H1 (cell line): ENCODE data around the gene CPM. TPM values are rescaled to one million over a fixed set of nuclear protein-coding genes. Genes with fewer than 3 reads are reported as not detected.

Source experiments
- CTCF ChIA-PET: fragments of 300-600 bp; sonication (Branson Sonifier 250); formaldehyde crosslinking; loops from one replicate; lab custom pipeline; 2021; ENCODE audit not compliant: partially characterized antibody; lab: Charles Lee
- POLR2A ChIA-PET: fragments of 300-600 bp; sonication (Branson Sonifier 250); formaldehyde crosslinking; loops from one replicate; lab custom pipeline; 2021; ENCODE audit warnings: inconsistent platforms; ENCODE audit not compliant: partially characterized antibody; lab: Charles Lee
- DNase-seq, 2 experiments: peaks; one replicate each; pipeline versions ENCODE4 v3.0.0 to v3.0.0-alpha.2; 2010 to 2022; ENCODE audit warnings: low spot score in 2 of 2, low read depth in 1 of 2, mixed read lengths in 1 of 2
- FAIRE-seq: peaks from 2 replicates; lab custom pipeline; 2011; peaks lifted over from hg19 to GRCh38; lab: Jason Lieb, UNC
- H2AFZ ChIP-seq: 2 replicates; pipeline ENCODE4 v1.8.1; 2012; ENCODE audit warnings: low read length, inconsistent platforms
- H2AK5ac ChIP-seq: 2 replicates; pipeline ENCODE4 v1.6.1; 2013; ENCODE audit warnings: low read depth, low read length
- H2BK120ac ChIP-seq: replicated peaks from 2 replicates; pipeline ENCODE3; 2013; ENCODE audit warnings: low read depth, low read length, inconsistent platforms
- H2BK12ac ChIP-seq: 2 replicates; pipeline ENCODE4 v1.6.1; 2013; ENCODE audit warnings: low read depth, low read length
- H2BK15ac ChIP-seq: 2 replicates; pipeline ENCODE4 v1.6.1; 2013; ENCODE audit warnings: low read length
- H2BK20ac ChIP-seq: 2 replicates; pipeline ENCODE4 v1.6.1; 2013; ENCODE audit warnings: low read length
- H2BK5ac ChIP-seq: 2 replicates; pipeline ENCODE4 v1.6.1; 2013; ENCODE audit warnings: low read depth, low read length
- H3K14ac ChIP-seq: 2 replicates; pipeline ENCODE4 v1.6.1; 2013; ENCODE audit warnings: inconsistent platforms; ENCODE audit not compliant: insufficient read length
- H3K18ac ChIP-seq: 2 replicates; pipeline ENCODE4 v1.6.1; 2013; ENCODE audit warnings: low read length; ENCODE audit errors: extremely low read depth
- H3K23ac ChIP-seq: 2 replicates; pipeline ENCODE4 v1.6.1; 2013; ENCODE audit warnings: inconsistent platforms; ENCODE audit not compliant: insufficient read length
- H3K23me2 ChIP-seq: 2 replicates; pipeline ENCODE4 v1.6.1; 2013; ENCODE audit warnings: low read depth, low read length
- H3K27ac ChIP-seq: 2 replicates; pipeline ENCODE4 v1.6.1; 2011; ENCODE audit warnings: low read depth, low read length, inconsistent platforms
- H3K27me3 ChIP-seq, 4 experiments: replicated peaks in 1 of 4; 1 replicate in 1 of 4; 2 replicates in 3 of 4; pipeline versions ENCODE4 v1.6.1 to v1.8.1; 2011 to 2013; ENCODE audit warnings: low read length in 3 of 4, mild to moderate bottlenecking in 3 of 4, inconsistent platforms in 2 of 4, mixed read lengths in 2 of 4, moderate library complexity in 1 of 4; ENCODE audit not compliant: control insufficient read depth in 3 of 4, insufficient read depth in 3 of 4; ENCODE audit errors: extremely low read depth in 1 of 4
- H3K36me3 ChIP-seq, 4 experiments: 2 replicates each; pipeline versions ENCODE4 v1.6.1 to v1.8.1; 2011 to 2013; ENCODE audit warnings: mild to moderate bottlenecking in 4 of 4, low read length in 3 of 4, moderate library complexity in 2 of 4, control low read depth in 1 of 4, inconsistent platforms in 1 of 4; ENCODE audit not compliant: insufficient read depth in 4 of 4, control insufficient read depth in 2 of 4
- H3K4ac ChIP-seq: replicated peaks from 2 replicates; pipeline ENCODE3; 2013; ENCODE audit warnings: low read length, low read depth, mixed read lengths, inconsistent platforms; ENCODE audit not compliant: insufficient read length
- H3K4me1 ChIP-seq, 4 experiments: replicated peaks in 1 of 4; 1 replicate in 1 of 4; 2 replicates in 3 of 4; pipeline versions ENCODE4 v1.6.1 to v1.8.1; 2011 to 2013; ENCODE audit warnings: low read length in 3 of 4, inconsistent platforms in 2 of 4, mixed read lengths in 1 of 4; ENCODE audit not compliant: insufficient read depth in 4 of 4, control insufficient read depth in 3 of 4
- H3K4me2 ChIP-seq, 2 experiments: 2 replicates each; pipeline versions ENCODE4 v1.6.1 to v1.8.1; 2011 to 2013; ENCODE audit warnings: low read depth in 2 of 2, low read length in 2 of 2, control low read depth in 1 of 2, inconsistent platforms in 1 of 2, mild to moderate bottlenecking in 1 of 2; ENCODE audit not compliant: insufficient read depth in 1 of 2
- H3K4me3 ChIP-seq, 4 experiments: fragments of 200-600, 300-600 bp in 1 of 4; sonication (generic), shearing (Covaris generic), sonication (Bioruptor Twin) in 1 of 4; 2 replicates each; pipeline versions ENCODE4 v1.5.1 to v1.8.1; 2011 to 2016; ENCODE audit warnings: low read length in 4 of 4, low read depth in 3 of 4, control low read depth in 2 of 4, inconsistent platforms in 2 of 4, mild to moderate bottlenecking in 2 of 4, mixed read lengths in 1 of 4, moderate library complexity in 1 of 4; ENCODE audit not compliant: insufficient read depth in 2 of 4; ENCODE audit errors: extremely low read depth in 1 of 4
- H3K56ac ChIP-seq: replicated peaks from 2 replicates; pipeline ENCODE3; 2013; ENCODE audit warnings: low read depth, mild to moderate bottlenecking, mixed read lengths, low read length, inconsistent platforms; ENCODE audit not compliant: insufficient read length
- H3K79me1 ChIP-seq: 2 replicates; pipeline ENCODE4 v1.6.1; 2013; ENCODE audit warnings: low read depth, low read length, control low read depth
- H3K79me2 ChIP-seq, 2 experiments: 2 replicates each; pipeline versions ENCODE4 v1.6.1 to v1.8.1; 2012 to 2013; ENCODE audit warnings: low read length in 2 of 2, mild to moderate bottlenecking in 2 of 2, inconsistent platforms in 1 of 2; ENCODE audit not compliant: insufficient read depth in 2 of 2, control insufficient read depth in 1 of 2
- H3K9ac ChIP-seq, 4 experiments: replicated peaks in 1 of 4; 1 replicate in 1 of 4; 2 replicates in 3 of 4; pipeline versions ENCODE4 v1.6.1 to v1.8.1; 2011 to 2013; ENCODE audit warnings: low read depth in 3 of 4, low read length in 3 of 4, control low read depth in 2 of 4, mild to moderate bottlenecking in 2 of 4, moderate library complexity in 2 of 4, inconsistent platforms in 1 of 4; ENCODE audit errors: extremely low read depth in 1 of 4
- H3K9me3 ChIP-seq, 2 experiments: 2 replicates each; pipeline versions ENCODE4 v1.6.1 to v1.8.1; 2012 to 2013; ENCODE audit warnings: mild to moderate bottlenecking in 2 of 2, moderate library complexity in 2 of 2, control low read depth in 1 of 2, inconsistent platforms in 1 of 2, low read depth in 1 of 2, low read length in 1 of 2, mixed read lengths in 1 of 2; ENCODE audit not compliant: insufficient read depth in 2 of 2
- H4K20me1 ChIP-seq, 2 experiments: replicated peaks in 1 of 2; 2 replicates each; pipeline versions ENCODE3 to v1.8.1; 2011 to 2013; ENCODE audit warnings: inconsistent platforms in 2 of 2, low read length in 2 of 2, mild to moderate bottlenecking in 1 of 2; ENCODE audit not compliant: insufficient read depth in 2 of 2, control insufficient read depth in 1 of 2
- H4K5ac ChIP-seq: 2 replicates; pipeline ENCODE4 v1.6.1; 2013; ENCODE audit warnings: low read length, low read depth, mixed read lengths, inconsistent platforms; ENCODE audit not compliant: insufficient read length
- H4K8ac ChIP-seq: 2 replicates; pipeline ENCODE4 v1.8.0; 2013; ENCODE audit warnings: mild to moderate bottlenecking, moderate library complexity, low read length, inconsistent platforms; ENCODE audit not compliant: insufficient read depth; ENCODE audit errors: extremely low read depth
- H4K91ac ChIP-seq: replicated peaks from 2 replicates; pipeline ENCODE3; 2013; ENCODE audit warnings: low read length, mixed read lengths, inconsistent platforms; ENCODE audit not compliant: insufficient read length
- BRCA1 ChIP-seq: IDR thresholded peaks from 2 replicates; pipeline ENCODE4 v1.6.1; 2012; ENCODE audit warnings: low read depth, low read length, improper control_type of control experiment
- CHD1 ChIP-seq: IDR thresholded peaks from 2 replicates; pipeline ENCODE4 v1.6.1; 2012; ENCODE audit warnings: low read depth, low read length, improper control_type of control experiment
- CREB1 ChIP-seq: IDR thresholded peaks from 2 replicates; pipeline ENCODE4 v1.6.1; 2012; ENCODE audit warnings: inconsistent platforms
- CTBP2 ChIP-seq: IDR thresholded peaks from 2 replicates; pipeline ENCODE4 v1.7.0; 2011; ENCODE audit warnings: borderline replicate concordance, mild to moderate bottlenecking, moderate library complexity, mixed read lengths, low read length; ENCODE audit not compliant: insufficient read depth, insufficient read length
- CTCF ChIP-seq, 3 experiments: IDR thresholded peaks; 1 replicate in 2 of 3; 2 replicates in 1 of 3; pipeline versions ENCODE4 v1.5.1 to v1.6.1; 2011; ENCODE audit warnings: low read length in 3 of 3, mild to moderate bottlenecking in 3 of 3, inconsistent platforms in 2 of 3, low read depth in 1 of 3, moderate library complexity in 1 of 3; ENCODE audit not compliant: insufficient read depth in 1 of 3; ENCODE audit errors: control extremely low read depth in 1 of 3
- EP300 ChIP-seq, 2 experiments: IDR thresholded peaks; 1 replicate in 1 of 2; 2 replicates in 1 of 2; pipeline ENCODE4 v1.6.1; 2011 to 2012; ENCODE audit warnings: low read depth in 2 of 2, low read length in 2 of 2, mild to moderate bottlenecking in 2 of 2, borderline replicate concordance in 1 of 2, inconsistent platforms in 1 of 2, moderate library complexity in 1 of 2
- RXRA ChIP-seq: IDR thresholded peaks from 2 replicates; pipeline ENCODE4 v1.6.1; 2011; ENCODE audit warnings: low read depth, mild to moderate bottlenecking, low read length, moderate library complexity; ENCODE audit not compliant: insufficient read depth
- SIN3A ChIP-seq, 2 experiments: IDR thresholded peaks in 1 of 2; conservative IDR thresholded peaks in 1 of 2; 2 replicates each; pipeline ENCODE4 v1.6.1; 2011 to 2012; ENCODE audit warnings: low read length in 2 of 2, improper control_type of control experiment in 1 of 2, low read depth in 1 of 2, mild to moderate bottlenecking in 1 of 2
- TAF7 ChIP-seq: optimal IDR thresholded peaks from 2 replicates; pipeline ENCODE3; 2011; ENCODE audit warnings: low read depth, mild to moderate bottlenecking, inconsistent platforms, low read length, moderate library complexity, borderline replicate concordance
- WGBS, 2 experiments: shearing (Covaris generic) in 1 of 2; methylation state at CpG; one replicate each; pipeline versions ENCODE4 v1.1.6 to v1.1.7; 2013 to 2015; ENCODE audit warnings: low lambda C conversion rate in 2 of 2, mixed read lengths in 2 of 2, inconsistent platforms in 1 of 2, low coverage in 1 of 2, missing lambda C conversion rate in 1 of 2; ENCODE audit not compliant: insufficient replicate concordance in 2 of 2, insufficient coverage in 1 of 2, insufficient read length in 1 of 2; ENCODE audit errors: extremely low coverage in 1 of 2, missing lambda C conversion rate in 1 of 2; 5-methylcytosine and 5-hydroxymethylcytosine counted together
- polyA plus RNA-seq, 7 experiments: library from polyadenylated mRNA; depleted of rRNA in 3 of 7; stranded (reverse) in 5 of 7; unstranded in 2 of 7; fragments of >200 nt in 5 of 7; fragments of 200-250 nt in 2 of 7; gene quantifications; 1 replicate in 5 of 7; 2 replicates in 1 of 7; 4 replicates in 1 of 7; pipeline versions ENCODE4 v1.2.1 to v1.2.3, GENCODE V29; 2011 to 2013; ENCODE audit warnings: missing spikeins in 2 of 7, mixed read lengths in 2 of 7
- total RNA-seq: library from RNA; stranded (reverse); fragmentation: NEBNext Ultra II Directional; extraction: Animal tissue kit (Norgen Biotek cat#: 25700); gene quantifications from 2 replicates; pipeline ENCODE4 v1.2.1, GENCODE V29; 2021

The CPM gene
- total and polyA plus RNA-seq, 2 of the 8 experiments (the other 6 are each of a cell fraction or from before 2014, with no cell fraction given) = 0.33 to 3.1 TPM

- Histone ChIP-seq H3K4me1 (peaks cover 2 to 5% (median 4%) of the 10 kb centered on the region in 4 experiments; a peak in 4 of 7 replicates), H3K56ac (no peak overlapping the region), H3K36me3 (no peaks in the 10 kb centered on the region), H4K8ac (no peak overlapping the region), H2AFZ (no peak overlapping the region), H3K4me3 (no peak overlapping the region), H3K79me2 (no peaks in the 10 kb centered on the region), H2AK5ac (no peak overlapping the region), H2BK12ac (no peak overlapping the region), H3K4ac (no peak overlapping the region), H2BK15ac (no peak overlapping the region), H3K27me3 (no peaks in the 10 kb centered on the region), H4K5ac (no peak overlapping the region), H2BK5ac (no peak overlapping the region), H3K27ac (no peak overlapping the region), H3K23ac (no peak overlapping the region), H3K9ac (no peak overlapping the region), H4K91ac (no peak overlapping the region), H3K9me3 (no peaks in the 10 kb centered on the region), H3K18ac (no peak overlapping the region), H2BK120ac (no peak overlapping the region), H3K14ac (no peak overlapping the region), H3K79me1 (no peaks in the 10 kb centered on the region), H2BK20ac (no peak overlapping the region), H3K23me2 (no peaks in the 10 kb centered on the region; the same call in 1 of the 2 replicates), H3K4me2 (no peak overlapping the region), H4K20me1 (no peaks in the 10 kb centered on the region)
- ChIA-PET CTCF (interaction anchor here (0.7 to 1.0 kb wide), 3 partner anchors 12 to 206 kb away, joined by 3 read pairs; no protein-coding TSS in a partner anchor), POLR2A (no interaction called here)
- FAIRE-seq (no peak), DNase-seq (no peak)
- WGBS, 2 experiments = 88% methylated on average over 3 of the region's 3 CpGs; no CpG with 5 or more reads in 1 of the 2 experiments
- TF ChIP-seq CTCF (IDR thresholded peaks at IDR 0.05; ENCODE audit: control extremely low read depth in 1 of 3, insufficient read depth in 1 of 3, low read depth in 1 of 3, low read length in 3 of 3) (no peak), TAF7 (no peak), RXRA (no peak), EP300 (IDR thresholded peaks at IDR 0.05; ENCODE audit: borderline replicate concordance in 1 of 2, low read depth in 2 of 2, low read length in 2 of 2) (no peak), CREB1 (no peak), CTBP2 (no peak), BRCA1 (no peak), CHD1 (no peak), SIN3A (conservative IDR thresholded peaks at IDR 0.05 in 1 of 2, IDR thresholded peaks at IDR 0.05 in 1 of 2; ENCODE audit: low read depth in 1 of 2, low read length in 2 of 2) (no peak)
Measured at GRCh38 chr12:68864604-68865003, 68.4 kb downstream of the CPM start.
